ENCODE measurements around the gene PEX5L.
"Not testable (repeated sequence)": the region's sequence is repeated elsewhere in the genome, so short reads cannot be mapped to it uniquely, and the experiment has no call there.

DNA sequence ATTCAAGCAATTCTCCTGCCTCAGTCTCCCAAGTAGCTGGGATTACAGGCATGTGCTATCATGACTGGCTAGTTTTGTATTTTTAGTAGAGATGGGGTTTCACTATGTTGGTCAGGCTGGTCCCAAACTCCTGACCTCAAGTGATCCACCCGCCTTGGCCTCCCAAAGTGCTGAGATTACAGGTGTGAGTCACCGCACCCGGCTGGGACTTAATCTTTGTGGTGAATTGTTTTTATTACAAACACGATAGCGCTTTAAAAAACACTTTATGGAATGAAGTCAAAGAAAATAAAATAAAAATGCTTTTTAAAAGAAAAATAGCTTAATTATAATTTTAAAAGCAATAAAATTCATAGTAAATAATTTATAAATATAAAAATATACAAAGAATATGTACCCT, 253.9 kb downstream of the PEX5L start:
- TF ChIP-seq, protein P1, sequence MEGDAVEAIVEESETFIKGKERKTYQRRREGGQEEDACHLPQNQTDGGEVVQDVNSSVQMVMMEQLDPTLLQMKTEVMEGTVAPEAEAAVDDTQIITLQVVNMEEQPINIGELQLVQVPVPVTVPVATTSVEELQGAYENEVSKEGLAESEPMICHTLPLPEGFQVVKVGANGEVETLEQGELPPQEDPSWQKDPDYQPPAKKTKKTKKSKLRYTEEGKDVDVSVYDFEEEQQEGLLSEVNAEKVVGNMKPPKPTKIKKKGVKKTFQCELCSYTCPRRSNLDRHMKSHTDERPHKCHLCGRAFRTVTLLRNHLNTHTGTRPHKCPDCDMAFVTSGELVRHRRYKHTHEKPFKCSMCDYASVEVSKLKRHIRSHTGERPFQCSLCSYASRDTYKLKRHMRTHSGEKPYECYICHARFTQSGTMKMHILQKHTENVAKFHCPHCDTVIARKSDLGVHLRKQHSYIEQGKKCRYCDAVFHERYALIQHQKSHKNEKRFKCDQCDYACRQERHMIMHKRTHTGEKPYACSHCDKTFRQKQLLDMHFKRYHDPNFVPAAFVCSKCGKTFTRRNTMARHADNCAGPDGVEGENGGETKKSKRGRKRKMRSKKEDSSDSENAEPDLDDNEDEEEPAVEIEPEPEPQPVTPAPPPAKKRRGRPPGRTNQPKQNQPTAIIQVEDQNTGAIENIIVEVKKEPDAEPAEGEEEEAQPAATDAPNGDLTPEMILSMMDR (IDR thresholded peaks at IDR 0.05; ENCODE audit: insufficient read depth, low read length, poor library complexity, severe bottlenecking) = not testable (repeated sequence)
- not testable (repeated sequence) for TF ChIP-seq EZH2phosphoT487 (conservative IDR thresholded peaks at IDR 0.05; ENCODE audit: low read length)
